Activated CD8-positive, alpha-beta memory T cell treated with anti-CD3 and anti-CD28 coated beads for 48 hours (primary cell): Measurements from ENCODE around the gene PRSS50.

Source experiments
- DNase-seq, 3 experiments: peaks; one replicate each; pipeline ENCODE4 v3.0.0-alpha.2; 2020; ENCODE audit warnings: low read depth in 2 of 3, low spot score in 2 of 3

PRSS50 gene

DNA sequence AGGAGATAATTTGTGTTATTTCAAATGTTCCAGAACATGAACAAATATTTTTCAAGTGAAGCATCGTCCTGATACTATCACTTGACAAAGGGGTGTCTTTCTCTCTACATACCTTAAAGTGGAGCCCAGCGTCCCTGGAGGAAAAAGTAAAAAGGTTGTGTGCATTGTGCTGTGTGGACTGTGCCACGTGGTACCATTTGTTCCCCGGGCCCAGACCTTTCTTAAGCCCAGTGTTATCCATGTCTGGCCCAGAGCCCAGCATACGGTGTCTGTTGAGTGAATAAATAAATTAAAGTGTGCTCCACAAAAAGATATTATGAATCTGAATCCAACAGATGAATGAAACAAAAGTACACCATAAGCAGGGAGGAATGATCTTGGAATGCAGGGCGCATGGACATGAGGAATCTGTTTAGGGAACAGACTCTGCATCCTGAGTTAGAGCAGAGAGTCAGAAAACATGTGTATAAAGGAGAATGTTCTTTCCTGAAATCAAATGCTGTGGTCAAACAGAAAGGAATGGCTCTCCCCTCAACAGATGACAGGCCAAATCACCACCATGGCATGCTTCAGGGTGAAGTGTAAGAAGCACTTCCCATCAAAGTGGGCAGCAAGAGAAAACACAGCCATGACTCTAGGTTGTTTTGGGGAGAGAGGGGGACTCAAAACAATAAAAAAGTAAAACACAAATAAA is 8.1 kb upstream of the PRSS50 start:
- DNase-seq: no peak

DNA sequence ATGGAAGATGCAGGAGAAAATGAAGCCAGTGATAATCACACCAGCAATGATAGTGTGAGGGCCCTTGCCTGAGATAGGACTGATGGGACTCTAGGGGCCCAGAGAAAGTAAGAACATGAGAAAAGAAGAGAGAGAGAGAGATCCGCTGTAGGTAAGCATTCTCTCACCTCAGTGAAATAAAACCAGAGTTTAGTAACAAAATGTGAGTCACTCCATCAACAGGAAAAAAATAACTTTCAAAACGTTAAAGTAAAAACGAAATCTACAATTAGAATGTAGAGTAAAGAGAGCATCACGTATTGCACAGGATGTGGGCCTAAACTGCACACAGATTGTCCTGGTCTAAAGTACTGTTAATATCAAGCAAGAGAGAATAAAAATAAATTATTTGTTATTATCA is 6.8 kb upstream of the PRSS50 start:
- no peak for DNase-seq

DNA sequence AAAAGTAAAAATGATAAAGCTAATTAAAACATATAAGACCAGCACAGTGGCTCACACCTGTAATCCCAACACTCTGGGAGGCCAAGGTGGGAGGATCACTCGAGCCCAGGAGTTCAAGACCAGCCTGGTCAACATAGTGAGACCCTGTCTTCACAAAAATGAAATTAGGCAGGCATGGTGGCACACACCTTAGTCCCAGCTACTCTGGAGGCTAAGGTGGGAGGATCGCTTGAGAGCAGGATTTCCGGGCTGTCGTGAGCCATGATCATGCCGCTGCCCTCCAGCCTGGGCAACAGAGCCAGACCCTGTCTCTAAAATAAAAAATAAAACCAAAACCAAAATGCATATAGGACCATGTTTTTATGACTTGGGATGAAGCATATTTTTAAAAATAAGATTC is 4.8 kb upstream of the PRSS50 start:
- no peak for DNase-seq

DNA sequence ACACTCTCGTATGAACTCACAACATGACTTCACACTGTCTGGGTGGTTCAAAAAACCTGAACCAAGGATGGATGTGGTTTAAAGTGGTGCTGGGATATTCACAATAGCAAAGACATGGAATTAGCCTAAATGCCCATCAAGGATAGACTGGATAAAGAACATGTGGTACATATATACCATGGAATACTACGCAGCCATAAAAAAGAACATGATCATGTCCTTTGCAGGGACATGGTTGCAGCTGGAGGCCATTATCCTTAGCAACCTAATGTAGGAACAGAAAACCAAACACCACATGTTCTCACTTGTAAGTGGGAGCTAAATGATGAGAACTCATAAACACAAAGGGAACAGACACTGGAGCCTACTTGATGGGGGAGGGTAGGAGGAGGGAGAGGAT is 3.3 kb upstream of the PRSS50 start:
- DNase-seq: no peak

DNA sequence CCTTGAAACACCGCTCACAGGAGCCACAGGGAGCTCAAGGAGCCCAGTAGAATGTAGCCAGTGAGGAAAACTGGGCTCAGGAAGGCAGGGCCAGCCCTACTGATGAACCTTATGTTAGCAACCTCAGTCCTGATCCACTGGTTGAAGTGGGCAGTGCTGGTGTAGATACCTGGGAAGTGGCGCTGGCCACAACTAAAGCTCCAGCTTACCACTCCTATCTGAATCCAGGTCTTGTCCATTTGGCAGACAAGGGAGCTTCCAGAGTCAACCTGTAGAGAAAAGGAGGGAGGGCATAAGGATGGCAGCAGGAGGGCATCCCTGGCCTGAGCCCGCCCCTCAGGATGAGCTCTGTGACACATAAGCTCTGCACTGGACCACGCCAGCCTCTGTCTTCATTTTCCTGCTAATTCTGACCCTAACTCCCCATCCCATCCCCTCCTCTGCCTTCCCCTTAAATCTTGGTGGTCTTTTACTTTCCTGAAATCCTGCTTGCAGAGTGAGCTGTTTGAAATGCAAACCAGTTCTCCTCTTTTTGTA is 2.1 kb upstream of the PRSS50 start:
- DNase-seq: no peak

DNA sequence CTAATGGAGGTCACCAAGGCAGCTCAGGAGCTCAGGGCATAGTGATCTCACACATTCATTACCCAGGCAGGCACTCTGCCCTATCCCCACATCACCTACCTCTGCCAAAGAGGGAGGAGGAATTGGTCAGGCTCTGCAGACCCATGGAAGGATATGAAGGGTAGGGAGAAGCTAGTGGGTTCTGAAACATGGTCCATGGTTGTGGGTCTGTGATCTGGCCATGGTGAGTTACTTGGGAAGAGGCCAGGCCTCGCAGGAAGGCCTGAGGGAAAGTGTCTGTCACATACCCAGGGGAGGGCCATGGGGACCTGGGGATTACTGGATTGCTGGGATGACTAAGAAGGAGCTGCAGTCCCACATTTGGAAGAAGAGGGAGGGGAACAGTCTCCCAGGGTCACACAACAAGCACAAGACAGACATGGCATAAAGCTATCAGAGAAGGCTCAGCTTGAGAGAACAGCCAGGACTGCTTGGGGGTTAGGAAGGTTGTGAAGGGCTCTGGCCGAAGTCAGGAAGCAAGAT is 1.4 kb upstream of the PRSS50 start:
- no peak for DNase-seq

DNA sequence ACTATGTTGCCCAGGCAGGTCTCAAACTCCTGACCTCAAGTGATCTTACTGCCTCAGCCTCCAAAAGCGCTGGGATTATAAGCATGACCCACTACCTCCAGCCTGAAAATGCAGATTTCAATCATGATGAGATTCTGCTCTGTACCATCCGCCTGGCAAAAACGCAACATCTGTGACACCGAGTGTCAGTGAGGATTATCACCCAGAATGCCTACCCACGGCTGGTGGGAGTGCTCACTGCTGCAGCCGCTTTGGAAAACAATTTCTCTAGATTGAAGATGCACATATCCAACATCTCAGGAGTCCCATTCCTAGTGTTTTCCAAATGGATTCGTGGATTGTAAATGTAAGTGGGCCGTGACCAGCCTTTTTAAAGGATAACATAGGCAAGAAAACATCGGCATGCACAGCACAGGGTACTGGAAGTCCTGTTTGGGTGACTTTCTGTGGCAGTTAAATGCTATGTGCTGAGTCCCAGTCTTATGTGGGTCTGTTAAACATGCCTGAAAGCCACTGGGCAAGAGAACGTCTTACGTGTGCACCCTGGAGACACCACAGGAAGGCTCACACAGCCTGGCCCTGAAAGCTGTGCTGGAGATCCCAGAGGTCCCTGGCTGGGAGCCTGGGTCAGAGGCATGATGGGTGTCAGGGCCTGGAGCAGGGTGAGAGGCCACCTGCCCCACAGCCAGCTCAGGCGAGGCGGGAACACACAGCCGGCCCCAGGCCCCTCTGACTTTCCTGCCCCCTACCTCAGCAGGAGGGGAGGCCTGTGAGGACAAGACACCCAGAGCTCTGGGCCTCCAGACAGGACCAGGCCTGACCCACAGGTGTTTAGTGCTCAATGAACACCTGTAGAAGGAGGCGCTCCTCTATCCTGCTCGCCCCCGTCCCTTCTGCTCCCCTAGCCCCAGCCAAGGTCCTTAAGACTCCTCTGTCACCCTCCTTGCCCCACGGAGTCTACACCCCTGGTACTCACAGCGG is 918 bp downstream of the PRSS50 start:
- no peak for DNase-seq

DNA sequence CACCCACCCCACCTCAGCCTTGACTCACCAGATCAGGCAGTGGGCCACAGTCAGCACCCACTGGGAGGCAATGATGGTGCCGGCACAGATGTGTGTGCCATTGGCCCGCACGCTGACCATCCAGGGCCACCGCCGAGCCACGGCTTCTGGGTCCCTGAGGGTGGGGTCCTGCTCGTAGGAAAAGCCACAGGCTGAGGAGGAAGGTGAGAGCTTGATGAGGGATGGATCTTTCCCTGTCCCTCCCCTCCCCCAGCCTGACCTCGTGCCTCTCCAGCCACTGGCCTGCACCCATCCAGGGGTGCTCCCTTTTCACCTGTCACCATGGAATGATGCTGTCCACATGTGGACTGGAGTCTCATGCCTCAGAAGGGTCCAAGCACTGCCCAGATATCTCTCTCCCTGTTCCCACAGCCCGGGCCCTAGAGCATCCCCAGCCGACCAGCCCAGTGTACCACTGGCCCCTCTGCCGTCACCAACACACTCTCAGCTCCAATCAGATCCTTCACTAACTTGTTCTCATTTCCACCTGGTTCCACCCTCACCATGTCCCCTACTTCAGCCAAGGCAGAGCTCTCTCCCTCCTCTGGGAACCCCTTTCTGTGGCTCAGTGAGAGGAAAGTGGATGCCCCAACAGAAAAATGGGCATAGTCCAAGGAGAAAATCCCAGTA is 2.0 kb downstream of the PRSS50 start:
- no peak for DNase-seq

DNA sequence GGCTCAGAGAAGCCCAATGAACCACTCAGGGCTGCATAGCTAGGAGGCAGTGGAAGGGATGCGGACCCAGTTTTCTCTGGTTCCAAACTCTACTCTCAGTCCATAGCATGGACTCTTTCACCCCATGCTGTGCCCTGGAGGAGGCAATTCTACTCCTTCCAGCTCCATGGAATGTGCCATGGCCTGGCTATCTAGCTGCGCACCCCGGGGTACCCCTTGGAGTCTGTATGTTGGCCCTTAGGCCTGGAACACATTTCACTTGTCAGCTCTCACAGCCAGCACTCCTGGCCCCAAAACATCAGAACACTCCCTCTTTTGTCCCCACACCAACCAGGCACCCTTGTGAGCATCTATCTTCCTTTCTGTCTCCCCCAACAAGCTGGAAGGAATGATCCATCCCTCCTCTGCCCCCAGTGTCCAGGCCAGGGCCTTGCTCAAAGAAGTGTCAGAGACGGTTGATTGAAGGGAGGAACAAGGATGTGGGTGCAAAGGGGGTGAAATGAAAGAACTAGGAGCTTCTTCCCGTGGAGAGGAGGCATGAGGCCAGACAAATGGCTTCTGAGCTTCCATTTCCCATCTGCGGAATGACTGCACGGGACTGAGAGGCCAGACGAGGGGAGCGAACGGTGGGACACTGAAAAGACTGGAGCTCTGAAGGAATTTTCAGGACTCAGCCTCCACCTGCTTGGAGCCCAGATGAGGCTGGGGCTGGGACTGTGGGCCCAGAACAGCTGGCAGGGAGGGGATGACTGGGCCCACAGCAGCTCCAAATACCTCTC is 2.8 kb downstream of the PRSS50 start:
- no peak for DNase-seq

DNA sequence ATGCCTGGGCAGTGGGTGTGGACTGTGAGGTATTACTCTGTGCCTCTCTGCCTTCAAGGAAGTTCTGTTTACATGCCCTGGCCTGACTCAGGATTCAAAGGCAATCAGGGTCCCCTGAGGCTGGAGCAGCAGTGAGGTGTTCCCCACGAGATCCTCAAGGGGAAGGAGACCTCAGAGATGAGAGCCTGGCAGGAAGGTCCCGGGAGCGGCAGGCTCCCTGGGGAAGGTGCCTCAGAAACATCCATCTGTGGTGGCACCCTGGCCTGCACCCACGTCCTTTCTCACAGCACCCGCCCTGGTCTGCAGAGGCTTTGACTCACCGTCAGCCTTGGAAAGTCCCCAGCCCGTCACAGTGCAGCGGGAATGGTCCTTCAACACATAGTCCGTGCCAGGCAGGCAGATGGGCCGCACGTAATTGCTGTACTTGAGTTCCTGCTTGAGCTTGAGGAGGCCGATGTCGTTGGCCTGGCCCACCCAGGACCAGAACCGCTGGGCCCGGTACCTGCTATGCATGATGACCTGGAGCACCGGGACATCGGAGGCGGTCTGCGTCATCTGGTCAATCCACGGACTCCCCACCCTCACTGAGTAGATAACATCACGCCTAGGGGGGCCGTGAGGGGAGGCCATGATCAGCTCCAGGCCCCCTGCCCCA is 3.6 kb downstream of the PRSS50 start:
- no peak for DNase-seq

DNA sequence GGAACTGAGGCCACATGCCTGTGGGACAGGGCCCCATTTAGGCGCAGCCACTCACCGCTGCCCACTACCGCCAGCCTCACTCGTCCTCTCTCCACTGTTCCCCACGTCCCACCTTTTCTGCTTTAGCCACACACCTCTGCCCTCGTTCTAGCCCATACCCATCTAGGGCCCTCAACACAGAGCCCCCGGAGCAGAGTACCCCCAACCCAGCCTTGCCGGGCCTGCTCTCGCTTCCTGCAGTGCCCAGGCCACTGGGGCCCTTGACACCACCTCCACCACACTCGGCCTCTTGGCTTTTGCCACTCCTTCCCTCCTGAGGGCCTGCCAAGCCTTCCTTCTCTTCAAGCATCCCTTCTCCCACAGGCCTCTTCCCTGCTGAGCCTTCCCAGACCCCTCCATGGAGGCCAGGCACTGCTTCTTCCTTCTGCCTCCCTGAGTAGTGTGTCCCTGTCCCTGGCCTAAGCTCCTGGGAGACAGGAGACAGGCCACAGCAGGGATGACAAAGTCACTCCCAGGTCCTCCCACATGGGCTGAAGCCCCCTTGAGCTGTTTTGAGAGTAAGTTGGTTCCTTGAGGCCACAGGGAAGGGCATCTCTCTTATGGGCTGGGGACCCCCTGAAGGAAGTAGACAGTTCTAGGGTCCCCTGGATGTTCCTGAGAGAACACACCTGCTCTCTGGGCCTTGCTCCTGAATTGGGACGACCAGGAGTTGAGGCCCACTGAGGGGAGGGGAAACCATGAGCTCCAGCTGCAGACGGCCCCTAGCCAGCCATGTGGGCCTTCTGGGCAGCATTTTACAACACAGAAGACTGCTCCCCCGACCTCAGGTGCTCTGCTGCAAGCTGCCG is 4.4 kb downstream of the PRSS50 start:
- DNase-seq: no peak

DNA sequence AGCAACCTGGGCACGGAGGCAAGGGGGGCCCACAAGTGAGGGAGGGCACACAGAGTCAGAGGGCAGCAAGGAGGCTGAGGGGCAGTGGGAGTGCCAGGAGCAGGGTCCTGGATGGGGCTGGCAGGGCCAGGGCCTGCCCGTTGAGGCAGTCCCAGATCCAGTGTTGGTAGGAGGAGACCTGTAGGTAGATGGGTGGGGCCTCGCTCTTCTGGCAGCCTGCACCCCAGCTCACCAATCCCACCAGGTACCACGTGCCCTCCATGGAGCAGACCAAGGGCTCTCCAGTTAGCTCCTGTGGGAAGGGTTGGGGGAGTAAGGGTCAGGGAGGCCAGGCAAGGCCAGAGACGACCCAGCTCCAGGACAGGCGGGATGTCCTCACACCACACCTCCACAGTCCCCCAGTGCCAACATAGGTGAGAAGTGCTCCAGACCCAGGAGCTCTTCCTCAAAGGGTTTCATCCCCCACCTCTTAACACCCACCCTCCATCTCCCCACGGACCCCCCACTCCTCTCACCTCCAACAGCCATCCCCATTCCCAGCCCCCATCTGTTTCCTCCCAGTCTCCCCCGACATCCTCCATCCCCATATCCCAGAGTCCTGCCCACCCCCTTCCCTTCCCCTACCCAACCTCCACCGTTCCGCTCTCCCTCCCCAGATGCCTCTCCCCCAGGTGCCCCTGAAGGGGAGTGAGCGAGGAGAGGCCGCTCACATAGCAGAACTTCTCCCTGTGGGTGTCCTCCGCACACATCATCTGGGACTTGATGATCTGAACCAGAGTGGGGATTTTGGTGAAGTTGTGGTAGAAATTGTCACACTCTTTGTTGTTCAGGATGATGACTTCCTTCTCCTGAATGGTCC is 5.2 kb downstream of the PRSS50 start:
- no peak for DNase-seq

DNA sequence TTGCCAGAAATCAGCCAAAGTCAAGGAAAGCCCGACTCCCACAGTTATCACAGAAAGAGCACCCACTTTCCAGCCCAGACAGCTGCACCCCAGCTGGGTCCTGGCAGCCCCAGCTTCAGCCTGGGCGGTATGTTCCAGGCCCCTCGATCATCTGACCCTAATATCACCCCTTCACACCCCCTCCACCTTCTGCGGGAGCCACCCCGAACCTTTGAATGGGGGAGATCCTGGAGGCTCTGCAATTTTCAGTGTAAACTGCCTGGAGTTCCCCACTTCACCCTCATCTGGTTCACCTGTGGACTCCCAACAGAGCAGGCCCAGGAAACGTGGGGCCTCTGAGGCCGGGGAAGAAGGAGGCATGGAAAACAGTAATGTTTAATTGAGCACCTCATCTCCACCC is 5.9 kb downstream of the PRSS50 start:
- DNase-seq: no peak

DNA sequence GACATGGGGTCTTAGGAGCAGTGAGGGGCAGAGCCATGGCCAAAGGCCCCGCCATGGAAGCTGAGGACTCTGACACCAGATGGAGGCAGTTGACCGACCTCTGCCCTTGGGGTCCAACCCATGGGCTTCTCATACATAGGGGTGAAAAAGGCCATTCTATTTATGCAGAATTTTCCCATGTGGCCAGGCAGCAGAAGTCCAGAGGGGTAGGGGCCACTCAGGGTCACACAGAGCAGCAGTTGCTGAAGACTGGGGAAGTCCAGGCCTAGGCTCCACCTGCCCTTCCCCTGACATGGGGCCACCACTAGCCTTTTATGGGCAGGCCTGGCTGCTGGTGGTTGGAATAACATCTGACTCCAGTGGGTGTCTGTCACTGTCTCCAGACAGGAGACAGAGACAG is 6.4 kb downstream of the PRSS50 start:
- no peak for DNase-seq

DNA sequence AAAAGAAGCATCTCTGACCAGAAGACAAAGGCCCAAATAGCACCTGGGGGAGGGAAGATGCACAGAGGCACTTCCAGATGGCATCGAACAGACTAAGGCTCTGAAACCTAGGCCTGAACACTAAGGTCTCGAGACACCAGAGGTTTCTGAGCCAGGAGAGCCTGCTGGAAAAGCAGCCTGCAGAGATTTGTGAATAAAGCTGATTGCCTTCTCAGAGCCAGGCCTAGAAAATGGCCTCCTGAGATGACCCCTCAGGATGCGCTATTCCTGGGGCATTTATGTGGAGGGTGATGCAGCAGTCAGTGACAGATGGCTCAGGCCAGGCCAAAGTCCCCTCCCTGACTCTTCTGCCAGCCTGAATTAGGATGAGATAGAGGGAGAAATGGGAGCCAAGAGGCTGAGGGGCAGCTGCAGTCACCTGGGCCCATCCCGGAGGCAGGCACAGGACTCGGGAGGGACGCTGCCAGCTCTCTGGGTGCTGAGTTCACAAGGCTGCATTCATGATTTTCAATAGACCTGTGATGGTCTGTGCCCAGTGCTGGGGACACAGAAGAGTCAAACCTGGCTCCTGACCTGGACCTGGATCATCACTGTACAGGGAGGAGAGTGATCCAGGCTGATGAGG is 6.9 kb downstream of the PRSS50 start:
- no peak for DNase-seq

DNA sequence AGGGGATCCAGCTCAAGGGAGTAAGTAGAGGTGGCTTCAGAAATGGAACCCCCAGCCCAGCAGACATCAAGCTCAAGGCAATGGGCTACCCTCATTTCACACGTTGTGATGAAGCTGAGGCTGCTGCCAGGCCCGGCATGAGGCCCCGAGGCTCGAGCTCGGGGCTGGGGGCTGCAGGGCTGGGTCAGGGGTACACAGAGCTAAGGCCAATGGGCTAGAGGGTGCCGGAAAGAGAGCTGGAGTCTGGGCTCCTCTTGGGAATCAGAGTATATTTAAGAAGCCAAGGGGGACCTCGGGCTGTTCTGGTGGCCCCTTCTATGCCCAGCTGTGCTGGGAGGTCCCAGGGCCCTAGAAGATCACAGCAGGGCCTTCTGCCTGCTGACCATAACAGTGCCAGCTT is 7.4 kb downstream of the PRSS50 start:
- DNase-seq: no peak

DNA sequence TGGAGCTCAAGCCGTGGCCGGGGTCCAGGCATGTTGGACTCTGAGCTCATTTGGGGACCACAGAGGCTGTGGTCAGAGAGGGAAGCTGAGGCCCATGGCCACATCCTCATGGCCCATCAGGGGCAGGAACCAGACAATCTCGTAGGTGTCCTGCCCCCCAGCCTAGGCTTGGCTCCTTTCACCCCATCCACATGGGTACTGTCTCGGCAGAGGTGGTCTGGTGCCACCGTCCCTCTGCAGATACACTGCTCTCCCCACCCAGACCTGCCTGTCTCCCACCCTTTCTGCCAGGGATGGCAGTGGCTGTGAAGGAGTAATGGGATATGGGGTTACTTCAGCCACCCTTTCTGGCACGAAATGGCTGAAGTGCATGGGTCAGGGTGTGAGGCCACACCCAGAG is 7.9 kb downstream of the PRSS50 start:
- no peak for DNase-seq

DNA sequence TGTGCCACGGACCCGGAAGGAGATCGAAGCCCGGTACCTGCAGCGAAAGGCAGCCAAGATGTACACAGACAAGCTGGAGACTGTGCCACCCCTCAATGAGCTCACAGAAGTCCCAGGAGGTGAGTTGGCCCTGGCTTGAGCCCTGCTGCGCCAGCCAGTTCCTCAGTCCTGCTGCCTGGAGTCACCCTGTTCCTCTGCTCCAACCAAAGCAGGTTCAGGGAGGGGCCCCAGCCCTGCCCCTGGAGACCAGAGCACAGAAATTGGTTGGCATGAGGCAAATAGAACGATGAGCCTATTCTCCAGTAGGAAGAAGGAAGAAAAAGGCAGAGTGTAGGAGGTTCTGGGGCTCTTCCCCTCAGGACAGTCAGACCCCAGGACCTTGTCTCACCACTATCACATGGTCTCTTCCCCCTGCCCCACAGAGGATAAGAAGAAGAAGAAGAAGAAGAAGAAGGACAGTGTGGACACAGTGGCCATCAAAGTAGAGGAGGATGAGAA is 8.5 kb downstream of the PRSS50 start:
- no peak for DNase-seq
